ENCODE data around the gene CHD9.
"Not testable (repeated sequence)": the region's sequence is repeated elsewhere in the genome, so short reads cannot be mapped to it uniquely, and the experiment has no call there.

The CHD9 gene

GRCh38 chr16:53291757-53292392 lies 237.1 kb downstream of the CHD9 start:
- no peak for DNase-seq

GRCh38 chr16:53297477-53297876 lies 242.7 kb downstream of the CHD9 start:
- no peak for DNase-seq

GRCh38 chr16:53304334-53304733 lies 249.5 kb downstream of the CHD9 start:
- DNase-seq = no peak

GRCh38 chr16:53305743-53306142 lies 251.0 kb downstream of the CHD9 start:
- DNase-seq = no peak

- DNase-seq = no peak
These were observed 254.7 kb downstream of the CHD9 start for GRCh38 chr16:53309457-53309856.

- DNase-seq = no peak
These were observed 266.2 kb downstream of the CHD9 start for GRCh38 chr16:53320992-53321391.

- DNase-seq = no peak
These were observed 269.1 kb downstream of the CHD9 start for GRCh38 chr16:53323924-53324323.

GRCh38 chr16:53330991-53331390 lies 276.2 kb downstream of the CHD9 start:
- DNase-seq = not testable (repeated sequence)

GRCh38 chr16:53334581-53334980 lies 279.8 kb downstream of the CHD9 start:
- no peak for DNase-seq

- DNase-seq = no peak
These were observed 282.5 kb downstream of the CHD9 start for GRCh38 chr16:53337294-53337693.

GRCh38 chr16:53341792-53342191 lies 287.0 kb downstream of the CHD9 start:
- DNase-seq = no peak

GRCh38 chr16:53355064-53355463 lies 300.3 kb downstream of the CHD9 start:
- no peak for DNase-seq

- DNase-seq = no peak
These were observed 301.9 kb downstream of the CHD9 start for GRCh38 chr16:53356478-53357207.

GRCh38 chr16:53357208-53357586 lies 302.4 kb downstream of the CHD9 start:
- no peak for DNase-seq

GRCh38 chr16:53357955-53358354 lies 303.2 kb downstream of the CHD9 start:
- no peak for DNase-seq

- no peak for DNase-seq
These were observed 304.1 kb downstream of the CHD9 start for GRCh38 chr16:53358884-53359283.

- no peak for DNase-seq
These were observed 315.1 kb downstream of the CHD9 start for GRCh38 chr16:53369921-53370320.

- DNase-seq = no peak
These were observed 316.0 kb downstream of the CHD9 start for GRCh38 chr16:53370827-53371226.

- peak; percentile 84 for DNase-seq
These were observed 318.4 kb downstream of the CHD9 start for GRCh38 chr16:53372992-53373871.

GRCh38 chr16:53374800-53375199 lies 320.0 kb downstream of the CHD9 start:
- no peak for DNase-seq

- no peak for DNase-seq
These were observed 323.3 kb downstream of the CHD9 start for GRCh38 chr16:53378138-53378537.
